Measurements from ENCODE around the gene HIVEP2. TPM values are rescaled to one million over a fixed set of nuclear protein-coding genes. Genes with fewer than 3 reads are reported as not detected.
A peak's percentile ranks its signal among the peaks of the same experiment; 100 is the strongest.

The HIVEP2 gene
- total RNA-seq, 1 donor from 2014 or later: 7.9 TPM

DNA sequence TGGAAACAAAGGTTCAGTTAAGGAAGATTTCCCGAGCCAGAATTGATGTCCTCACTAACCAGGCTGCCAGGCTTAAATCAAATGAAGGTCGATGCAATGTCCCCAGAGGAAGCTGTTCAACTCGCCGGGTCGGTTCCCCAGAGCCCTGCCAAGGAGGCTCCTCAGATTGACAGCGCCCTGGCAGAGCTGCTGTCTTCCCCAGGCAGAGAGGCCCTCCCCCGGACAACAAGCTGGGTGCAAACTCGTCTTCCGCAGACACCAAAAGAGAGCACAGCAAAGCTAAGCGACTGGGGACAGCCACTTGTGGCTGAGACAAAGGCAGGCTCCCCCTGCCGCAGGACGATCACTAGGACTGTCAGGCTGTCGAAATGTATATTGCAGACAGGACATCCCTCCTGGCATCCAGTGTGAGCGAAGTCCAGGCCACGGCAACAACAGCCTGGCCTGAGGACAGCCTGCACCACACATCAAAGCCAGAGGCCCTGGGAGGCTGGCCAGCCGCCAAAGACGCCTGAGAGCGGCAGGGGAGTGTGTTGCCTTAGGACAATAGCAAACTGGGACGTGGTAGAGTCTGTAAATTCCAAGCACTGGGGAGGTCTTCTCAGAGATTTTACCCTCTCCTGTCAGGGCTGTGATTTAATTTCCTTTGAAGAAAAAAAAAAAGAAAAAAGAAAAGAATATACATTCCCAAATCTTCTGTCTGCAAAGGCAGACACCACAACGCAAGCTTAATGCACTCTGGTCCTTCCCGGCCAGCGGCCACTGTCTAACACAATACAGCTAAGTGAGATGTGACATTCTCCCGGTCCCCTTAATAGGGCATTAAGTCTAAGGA lies 99.1 kb downstream of the HIVEP2 start:
- no peak for DNase-seq (ENCODE audit: low read depth)
- TF ChIP-seq, protein P1, sequence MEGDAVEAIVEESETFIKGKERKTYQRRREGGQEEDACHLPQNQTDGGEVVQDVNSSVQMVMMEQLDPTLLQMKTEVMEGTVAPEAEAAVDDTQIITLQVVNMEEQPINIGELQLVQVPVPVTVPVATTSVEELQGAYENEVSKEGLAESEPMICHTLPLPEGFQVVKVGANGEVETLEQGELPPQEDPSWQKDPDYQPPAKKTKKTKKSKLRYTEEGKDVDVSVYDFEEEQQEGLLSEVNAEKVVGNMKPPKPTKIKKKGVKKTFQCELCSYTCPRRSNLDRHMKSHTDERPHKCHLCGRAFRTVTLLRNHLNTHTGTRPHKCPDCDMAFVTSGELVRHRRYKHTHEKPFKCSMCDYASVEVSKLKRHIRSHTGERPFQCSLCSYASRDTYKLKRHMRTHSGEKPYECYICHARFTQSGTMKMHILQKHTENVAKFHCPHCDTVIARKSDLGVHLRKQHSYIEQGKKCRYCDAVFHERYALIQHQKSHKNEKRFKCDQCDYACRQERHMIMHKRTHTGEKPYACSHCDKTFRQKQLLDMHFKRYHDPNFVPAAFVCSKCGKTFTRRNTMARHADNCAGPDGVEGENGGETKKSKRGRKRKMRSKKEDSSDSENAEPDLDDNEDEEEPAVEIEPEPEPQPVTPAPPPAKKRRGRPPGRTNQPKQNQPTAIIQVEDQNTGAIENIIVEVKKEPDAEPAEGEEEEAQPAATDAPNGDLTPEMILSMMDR (IDR thresholded peaks at IDR 0.05; ENCODE audit: insufficient read depth, low read length, severe bottlenecking): no peak
- H3K36me3 ChIP-seq (ENCODE audit: control insufficient read depth, insufficient read depth, low read length): no peaks in the 10 kb centered on the region
- no peak for FAIRE-seq
- no peaks in the 10 kb centered on the region for H3K27me3 ChIP-seq (ENCODE audit: control insufficient read depth, insufficient read depth, low read length)
- H3K4me3 ChIP-seq (ENCODE audit: low read depth, low read length): no peak overlapping the region

DNA sequence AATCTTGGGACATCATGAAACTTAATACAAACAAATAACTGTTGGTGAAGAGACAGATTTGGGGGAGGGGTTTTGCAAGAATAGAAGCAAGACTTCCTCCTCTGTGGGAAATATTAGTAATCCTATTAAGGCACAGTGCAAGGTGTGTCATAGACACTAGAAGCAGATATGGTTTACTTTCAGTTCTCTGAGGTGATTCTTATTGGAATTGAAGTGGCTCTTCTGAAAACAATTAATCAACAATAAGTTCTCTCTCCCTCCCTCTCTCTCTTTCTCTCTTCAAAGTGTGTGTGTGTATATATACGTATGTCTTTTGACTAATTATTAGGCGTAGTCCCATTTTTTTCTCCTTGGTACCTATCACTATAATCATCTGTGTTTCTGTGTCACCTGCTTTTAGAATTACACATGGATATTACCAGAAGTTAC lies 99.8 kb downstream of the HIVEP2 start:
- no peaks in the 10 kb centered on the region for H3K36me3 ChIP-seq (ENCODE audit: control insufficient read depth, insufficient read depth, low read length)
- H3K4me3 ChIP-seq (ENCODE audit: low read depth, low read length): no peak overlapping the region
- TF ChIP-seq, protein P1 (IDR thresholded peaks at IDR 0.05; ENCODE audit: insufficient read depth, low read length, severe bottlenecking): no peak
- FAIRE-seq (no peak), DNase-seq (ENCODE audit: low read depth) (no peak)
- H3K27me3 ChIP-seq (ENCODE audit: control insufficient read depth, insufficient read depth, low read length): no peaks in the 10 kb centered on the region

DNA sequence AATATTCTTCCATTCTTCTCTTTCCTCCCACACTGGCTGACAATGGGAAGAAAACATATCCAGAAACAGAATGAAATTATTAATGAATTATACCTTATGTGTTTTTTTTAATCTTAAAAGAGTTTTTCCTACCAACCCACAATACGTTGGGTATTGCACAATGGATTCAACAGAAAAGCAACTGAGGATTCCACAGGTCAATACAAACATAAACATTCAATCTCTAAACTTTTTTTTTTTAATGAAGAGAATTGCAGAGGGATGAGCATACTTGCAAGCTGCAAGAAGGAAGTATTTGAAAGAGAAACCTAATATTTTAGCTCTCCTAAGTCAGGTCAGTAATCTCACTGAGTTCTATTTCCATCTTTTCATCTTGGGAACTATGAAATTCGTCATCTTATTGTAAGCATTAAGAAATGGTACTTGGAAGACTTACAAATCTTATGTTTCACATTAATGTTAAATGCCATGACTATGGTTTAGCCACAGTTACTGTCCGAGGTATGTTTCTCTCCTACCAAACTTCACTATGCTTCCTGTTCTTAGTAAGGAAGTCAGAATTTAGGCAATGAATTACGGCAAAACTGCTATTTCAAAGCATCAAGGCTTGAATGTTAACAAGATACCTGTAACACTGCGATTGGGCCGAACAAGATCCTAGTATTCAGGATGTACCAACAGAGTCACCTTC lies 100.8 kb downstream of the HIVEP2 start:
- no peak for DNase-seq (ENCODE audit: low read depth)
- Histone ChIP-seq H3K36me3 (ENCODE audit: control insufficient read depth, insufficient read depth, low read length) (no peaks in the 10 kb centered on the region), H3K4me3 (ENCODE audit: low read depth, low read length) (no peak overlapping the region), H3K27me3 (ENCODE audit: control insufficient read depth, insufficient read depth, low read length) (no peaks in the 10 kb centered on the region)
- TF ChIP-seq, protein P1 (IDR thresholded peaks at IDR 0.05; ENCODE audit: insufficient read depth, low read length, severe bottlenecking): no peak
- FAIRE-seq: no peak

- DNase-seq (ENCODE audit: low read depth): no peak
- Histone ChIP-seq H3K36me3 (ENCODE audit: control insufficient read depth, insufficient read depth, low read length) (no peaks in the 10 kb centered on the region), H3K4me3 (ENCODE audit: low read depth, low read length) (no peak overlapping the region), H3K27me3 (ENCODE audit: control insufficient read depth, insufficient read depth, low read length) (no peaks in the 10 kb centered on the region)
- no peak for FAIRE-seq
- TF ChIP-seq, protein P1 (IDR thresholded peaks at IDR 0.05; ENCODE audit: insufficient read depth, low read length, severe bottlenecking): no peak
Observed at GRCh38 chr6:142843361-142843760, 101.6 kb downstream of the HIVEP2 start.

DNA sequence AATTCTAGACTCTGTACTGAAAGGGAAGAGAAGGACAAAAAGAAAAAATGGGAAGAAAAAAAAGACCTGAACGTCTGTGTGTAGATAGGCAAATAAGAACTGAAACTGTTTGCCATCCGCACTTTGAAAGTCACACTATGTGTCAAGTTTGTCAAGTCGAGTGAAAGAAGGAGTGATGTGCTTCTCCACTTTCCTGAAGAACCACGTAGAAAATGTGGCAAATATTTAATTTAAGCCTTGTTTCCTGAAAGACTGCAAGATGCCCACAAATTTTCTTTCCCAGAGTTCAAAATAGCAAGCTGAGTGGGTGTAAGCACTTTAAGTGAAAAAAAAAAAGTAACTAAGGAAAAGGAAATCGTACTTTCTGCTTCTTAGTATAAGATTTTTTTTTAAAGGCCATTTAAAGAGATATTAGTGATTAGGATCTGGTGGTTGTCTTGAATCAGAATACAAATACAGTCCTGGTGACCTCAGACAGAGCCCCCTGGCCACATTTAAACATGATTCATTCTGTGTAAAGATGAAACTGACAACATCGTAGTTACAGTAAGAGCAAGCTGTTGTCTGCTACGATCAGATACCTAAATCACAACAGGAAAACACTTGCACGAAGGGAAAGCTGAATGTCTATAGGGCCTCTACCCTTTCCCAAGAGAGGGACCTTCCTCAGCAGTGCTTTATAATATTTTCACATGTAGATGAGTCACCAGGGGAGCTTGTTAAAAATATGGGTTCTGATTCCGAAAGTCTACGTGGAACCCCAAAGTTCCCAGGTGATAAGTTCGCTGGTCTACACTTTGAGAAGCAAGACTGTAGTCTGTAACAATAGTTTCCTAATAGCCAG lies 102.3 kb downstream of the HIVEP2 start:
- FAIRE-seq (no peak), DNase-seq (ENCODE audit: low read depth) (peak; percentile 59)
- TF ChIP-seq, protein P1 (IDR thresholded peaks at IDR 0.05; ENCODE audit: insufficient read depth, low read length, severe bottlenecking): no peak
- no peaks in the 10 kb centered on the region for H3K36me3 ChIP-seq (ENCODE audit: control insufficient read depth, insufficient read depth, low read length)
- H3K27me3 ChIP-seq (ENCODE audit: control insufficient read depth, insufficient read depth, low read length): no peaks in the 10 kb centered on the region
- no peak overlapping the region for H3K4me3 ChIP-seq (ENCODE audit: low read depth, low read length)

Measured in bronchial epithelial cell (primary cell).